Endothelial cell (in vitro differentiated cells): ENCODE measurements around the gene CASK. TPM values are rescaled to one million over a fixed set of nuclear protein-coding genes. Genes with fewer than 3 reads are reported as not detected.

ENCODE experiments used
- DNase-seq: peaks from one replicate; pipeline ENCODE4 v3.0.0; 2021; ENCODE audit warnings: low spot score
- H3K27ac Mint-ChIP-seq: one replicate; pipeline ENCODE4 v1.8.0; 2021; ENCODE audit warnings: mixed read lengths, inconsistent platforms; ENCODE audit not compliant: unreplicated experiment
- H3K27me3 Mint-ChIP-seq: one replicate; pipeline ENCODE4 v1.8.0; 2021; ENCODE audit warnings: mild to moderate bottlenecking, moderate library complexity, mixed read lengths, inconsistent platforms; ENCODE audit not compliant: unreplicated experiment
- H3K36me3 Mint-ChIP-seq: one replicate; pipeline ENCODE4 v1.8.0; 2021; ENCODE audit warnings: mild to moderate bottlenecking, low read depth, mixed read lengths, inconsistent platforms; ENCODE audit not compliant: unreplicated experiment
- H3K4me1 Mint-ChIP-seq: one replicate; pipeline ENCODE4 v1.8.0; 2021; ENCODE audit warnings: mild to moderate bottlenecking, mixed read lengths, inconsistent platforms; ENCODE audit not compliant: unreplicated experiment
- H3K4me3 Mint-ChIP-seq: one replicate; pipeline ENCODE4 v1.8.0; 2021; ENCODE audit warnings: mild to moderate bottlenecking, mixed read lengths, inconsistent platforms; ENCODE audit not compliant: unreplicated experiment
- H3K9me3 Mint-ChIP-seq: one replicate; pipeline ENCODE4 v1.8.0; 2021; ENCODE audit warnings: mixed read lengths, inconsistent platforms; ENCODE audit not compliant: unreplicated experiment
- total RNA-seq: library from RNA; stranded (reverse); fragmentation: NEBNext Ultra II Directional; extraction: Animal tissue kit (Norgen Biotek cat#: 25700); gene quantifications from one replicate; pipeline ENCODE4 v1.2.1, GENCODE V29; 2021; ENCODE audit not compliant: unreplicated experiment
- TF ChIP-seq, protein P1 (sequence below): fragments of 200-600 bp; sonication (generic); IDR thresholded peaks from one replicate; pipeline ENCODE4 v1.5.0; 2021; ENCODE audit warnings: antibody characterized with exemption; ENCODE audit not compliant: unreplicated experiment

Gene CASK
- total RNA-seq, 1 donor from 2014 or later = 62.5 TPM

DNA sequence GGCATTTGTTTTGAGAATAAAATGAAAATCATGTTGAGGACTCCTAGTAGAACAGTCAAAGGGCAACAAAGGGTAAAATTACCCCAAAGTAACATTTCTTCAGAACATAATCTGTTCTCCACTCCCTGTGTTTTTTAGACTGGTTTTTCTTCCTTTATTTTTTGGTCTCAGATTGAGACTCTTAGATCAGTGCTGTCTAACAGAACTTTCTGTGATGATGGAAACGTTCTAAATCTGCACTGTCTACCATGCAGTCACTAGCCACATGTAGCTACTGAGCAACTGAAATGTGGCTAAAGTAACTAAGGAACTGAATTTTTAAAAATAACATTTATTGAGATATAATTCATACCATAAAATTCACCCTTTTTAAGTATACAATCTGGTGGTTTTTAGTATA is 19.8 kb downstream of the CASK start:
- H3K4me1 Mint-ChIP-seq = no peaks in the 10 kb centered on the region
- TF ChIP-seq, protein P1, sequence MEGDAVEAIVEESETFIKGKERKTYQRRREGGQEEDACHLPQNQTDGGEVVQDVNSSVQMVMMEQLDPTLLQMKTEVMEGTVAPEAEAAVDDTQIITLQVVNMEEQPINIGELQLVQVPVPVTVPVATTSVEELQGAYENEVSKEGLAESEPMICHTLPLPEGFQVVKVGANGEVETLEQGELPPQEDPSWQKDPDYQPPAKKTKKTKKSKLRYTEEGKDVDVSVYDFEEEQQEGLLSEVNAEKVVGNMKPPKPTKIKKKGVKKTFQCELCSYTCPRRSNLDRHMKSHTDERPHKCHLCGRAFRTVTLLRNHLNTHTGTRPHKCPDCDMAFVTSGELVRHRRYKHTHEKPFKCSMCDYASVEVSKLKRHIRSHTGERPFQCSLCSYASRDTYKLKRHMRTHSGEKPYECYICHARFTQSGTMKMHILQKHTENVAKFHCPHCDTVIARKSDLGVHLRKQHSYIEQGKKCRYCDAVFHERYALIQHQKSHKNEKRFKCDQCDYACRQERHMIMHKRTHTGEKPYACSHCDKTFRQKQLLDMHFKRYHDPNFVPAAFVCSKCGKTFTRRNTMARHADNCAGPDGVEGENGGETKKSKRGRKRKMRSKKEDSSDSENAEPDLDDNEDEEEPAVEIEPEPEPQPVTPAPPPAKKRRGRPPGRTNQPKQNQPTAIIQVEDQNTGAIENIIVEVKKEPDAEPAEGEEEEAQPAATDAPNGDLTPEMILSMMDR = no peak
- H3K27me3 Mint-ChIP-seq = no peaks in the 10 kb centered on the region
- H3K36me3 Mint-ChIP-seq = peaks cover 5% of the 10 kb centered on the region
- H3K27ac Mint-ChIP-seq = no peak overlapping the region
- no peaks in the 10 kb centered on the region for H3K9me3 Mint-ChIP-seq
- H3K4me3 Mint-ChIP-seq = no peak overlapping the region
- DNase-seq = no peak

- Mint-ChIP-seq H3K27ac (no peak overlapping the region), H3K36me3 (no peaks in the 10 kb centered on the region), H3K27me3 (no peaks in the 10 kb centered on the region), H3K4me3 (no peak overlapping the region), H3K9me3 (no peaks in the 10 kb centered on the region), H3K4me1 (no peaks in the 10 kb centered on the region)
- TF ChIP-seq, protein P1 = no peak
- DNase-seq = no peak
Observed at GRCh38 chrX:41900321-41900720, 23.0 kb downstream of the CASK start.

DNA sequence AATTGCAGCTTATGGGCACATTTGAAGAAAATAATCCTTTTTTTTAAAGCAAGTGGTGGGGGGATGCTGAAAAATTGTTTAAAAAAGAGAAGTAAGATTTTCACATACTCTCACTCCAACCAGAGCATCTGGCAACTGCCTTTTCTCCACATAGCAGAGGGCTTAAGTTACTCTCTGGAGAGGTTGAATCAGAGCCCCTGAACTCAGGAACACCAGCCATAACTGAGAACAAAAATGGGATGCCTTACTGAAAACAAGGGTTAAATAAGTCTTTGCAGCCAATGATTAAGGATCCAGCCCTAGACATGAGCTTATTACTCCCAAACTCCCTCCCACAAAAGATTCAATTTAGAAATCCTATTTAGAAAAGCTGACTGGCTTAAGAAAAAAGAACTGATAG is 27.5 kb downstream of the CASK start:
- H3K9me3 Mint-ChIP-seq = no peaks in the 10 kb centered on the region

GRCh38 chrX:41890026-41890423 is 33.3 kb downstream of the CASK start:
- H3K27me3 Mint-ChIP-seq = no peaks in the 10 kb centered on the region
- no peak for DNase-seq
- H3K9me3 Mint-ChIP-seq = no peaks in the 10 kb centered on the region
- no peaks in the 10 kb centered on the region for H3K4me1 Mint-ChIP-seq
- no peak overlapping the region for H3K4me3 Mint-ChIP-seq
- no peak overlapping the region for H3K27ac Mint-ChIP-seq
- H3K36me3 Mint-ChIP-seq = no peaks in the 10 kb centered on the region
- TF ChIP-seq, protein P1 = no peak

More for the DNA sequence above, 27.5 kb downstream of the CASK start:
- TF ChIP-seq, protein P1 = no peak
- Mint-ChIP-seq H3K27me3 (no peaks in the 10 kb centered on the region), H3K36me3 (no peaks in the 10 kb centered on the region), H3K4me3 (no peak overlapping the region), H3K4me1 (no peaks in the 10 kb centered on the region), H3K27ac (no peak overlapping the region)
- DNase-seq = no peak

- H3K9me3 Mint-ChIP-seq = no peaks in the 10 kb centered on the region
- H3K36me3 Mint-ChIP-seq = no peaks in the 10 kb centered on the region
- no peak for DNase-seq
- H3K4me1 Mint-ChIP-seq = no peaks in the 10 kb centered on the region
- H3K27me3 Mint-ChIP-seq = no peaks in the 10 kb centered on the region
- TF ChIP-seq, protein P1 = no peak
- no peak overlapping the region for H3K27ac Mint-ChIP-seq
- H3K4me3 Mint-ChIP-seq = no peak overlapping the region
Observed at GRCh38 chrX:41889317-41890025, 33.9 kb downstream of the CASK start.
